Stimulated activated CD4-positive, alpha-beta T cell treated with anti-CD3 and anti-CD28 coated beads, Interleukin-12 subunit alpha, Interleukin-12 subunit beta, amount 100 ng/mL, for 4 hours (primary cell): ENCODE results near the gene SPATA46.

Experiments used
- DNase-seq: peaks from one replicate; pipeline ENCODE4 v3.0.0-alpha.2; 2020

SPATA46 gene

GRCh38 chr1:162351246-162351842 lies 25.3 kb downstream of the SPATA46 start:
- no peak for DNase-seq

GRCh38 chr1:162349635-162350330 lies 26.9 kb downstream of the SPATA46 start:
- DNase-seq, result no peak

DNA sequence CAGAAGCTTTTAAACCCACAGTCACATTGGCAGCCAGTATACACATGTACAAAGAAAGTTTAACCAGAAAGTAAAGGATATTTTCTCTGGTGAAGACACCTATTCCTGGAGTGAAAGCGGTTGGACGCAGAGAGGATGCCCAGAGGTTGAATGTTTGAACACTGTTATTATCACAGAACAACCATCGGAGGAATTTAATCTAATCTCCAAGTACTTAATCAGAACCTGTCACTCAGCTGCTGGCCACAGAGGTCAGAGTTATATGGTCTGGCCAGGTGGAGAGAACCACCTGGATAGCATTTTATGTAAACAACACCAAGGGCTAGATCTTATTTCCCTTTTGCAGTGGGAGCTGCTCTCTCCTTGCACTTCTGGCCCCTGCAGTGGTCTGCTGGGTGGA lies 29.4 kb downstream of the SPATA46 start:
- DNase-seq, result no peak

- DNase-seq, result no peak
Observed at GRCh38 chr1:162343470-162343869, 33.2 kb downstream of the SPATA46 start.

DNA sequence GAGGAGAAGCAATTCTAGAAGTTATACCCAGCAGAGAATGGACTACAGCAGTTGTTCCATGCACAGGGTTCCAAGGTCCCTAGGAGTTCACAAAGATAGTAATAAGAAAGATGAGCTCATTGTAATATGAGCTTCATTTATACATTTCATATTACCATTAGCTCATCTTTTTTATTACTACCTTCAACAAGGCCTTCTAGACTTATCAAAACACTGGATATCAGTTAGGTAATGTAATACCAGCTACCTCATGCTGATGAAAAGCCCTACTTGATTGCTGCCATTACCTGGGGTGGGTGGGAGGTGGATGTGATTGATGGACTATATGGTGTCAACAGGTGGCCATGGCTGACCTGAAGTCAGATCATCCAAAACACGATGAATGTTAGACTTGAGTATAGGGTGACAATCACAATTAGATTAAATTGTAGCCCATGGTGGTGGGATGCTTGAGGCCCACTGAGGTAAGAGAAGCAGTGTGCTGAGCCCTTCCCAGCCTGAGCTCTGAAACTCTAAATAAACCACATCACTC lies 34.1 kb downstream of the SPATA46 start:
- no peak for DNase-seq

- DNase-seq, result no peak
Observed at GRCh38 chr1:162336621-162337285, 39.9 kb downstream of the SPATA46 start.

DNA sequence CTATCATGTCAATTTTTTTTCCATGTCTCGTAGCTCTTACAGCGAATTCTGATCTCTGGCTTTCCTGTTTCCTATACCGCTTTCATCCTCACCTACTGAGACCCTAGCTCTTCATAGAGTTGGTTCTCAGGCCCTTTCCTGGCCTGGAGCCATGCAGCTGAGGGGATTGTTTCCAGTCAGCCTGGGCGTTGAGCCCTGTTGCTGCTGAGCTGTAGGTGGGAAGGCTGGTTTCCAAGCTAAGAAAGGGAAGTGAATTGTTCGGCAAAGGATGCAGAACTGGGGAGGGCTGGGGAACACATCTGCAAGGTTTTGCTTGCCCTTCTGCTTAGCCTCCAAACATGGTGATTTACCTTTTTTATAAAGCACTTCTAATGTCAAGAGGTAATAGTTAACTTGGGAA lies 41.5 kb downstream of the SPATA46 start:
- no peak for DNase-seq

GRCh38 chr1:162333991-162334390 lies 42.7 kb downstream of the SPATA46 start:
- DNase-seq, result no peak

- no peak for DNase-seq
Observed at GRCh38 chr1:162329826-162330225, 46.8 kb downstream of the SPATA46 start.

- no peak for DNase-seq
Observed at GRCh38 chr1:162328512-162328911, 48.1 kb downstream of the SPATA46 start.

- no peak for DNase-seq
Observed at GRCh38 chr1:162327788-162328165, 48.9 kb downstream of the SPATA46 start.

- no peak for DNase-seq
Observed at GRCh38 chr1:162327144-162327787, 49.4 kb downstream of the SPATA46 start.

DNA sequence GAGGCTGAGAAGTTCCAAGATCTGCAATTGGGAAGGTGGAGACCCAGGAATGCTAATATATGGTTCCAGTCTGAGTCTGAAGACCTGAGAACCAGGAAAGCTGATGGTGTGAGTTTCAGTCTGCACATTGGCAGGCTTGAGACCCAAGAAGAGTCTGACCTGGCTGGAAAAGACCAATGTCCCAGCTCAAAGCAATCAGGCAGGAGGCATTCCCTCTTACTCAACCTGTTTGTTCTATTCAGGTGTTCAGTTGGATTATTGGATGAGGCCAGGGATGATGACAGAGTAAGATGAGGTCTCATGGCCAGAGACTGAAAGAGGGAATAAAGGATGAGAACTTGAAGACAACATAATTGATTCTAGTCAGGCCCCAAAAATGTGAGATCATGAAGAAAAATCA lies 50.1 kb downstream of the SPATA46 start:
- DNase-seq, result no peak

- DNase-seq, result no peak
Observed at GRCh38 chr1:162324396-162324795, 52.3 kb downstream of the SPATA46 start.
